ENCODE measurements around the gene LRRC38. TPM values are rescaled to one million over a fixed set of nuclear protein-coding genes. Genes with fewer than 3 reads are reported as not detected.

LRRC38 gene
- total and polyA plus RNA-seq, 8 donors = 0.30 to 0.37 TPM; not detected in 6

DNA sequence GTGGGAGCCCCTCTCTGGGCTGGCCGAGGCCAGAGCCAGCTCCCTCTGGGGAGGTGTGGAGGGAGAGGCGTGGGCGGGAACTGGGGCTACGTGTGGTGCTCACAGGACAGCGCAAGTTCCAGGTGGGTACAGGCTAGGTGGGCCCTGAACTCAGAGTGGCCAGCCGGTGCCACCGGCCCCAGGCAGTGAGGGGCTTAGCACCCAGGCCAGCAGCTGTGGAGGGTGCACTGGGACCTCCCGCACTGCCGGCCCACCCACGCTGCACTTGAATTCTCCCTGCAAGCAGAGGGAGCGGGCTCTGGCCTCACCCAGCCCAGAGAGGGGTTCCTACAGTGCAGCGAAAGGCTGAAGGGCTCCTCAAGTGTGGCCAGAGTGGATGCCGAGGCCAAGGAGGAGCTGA lies 83.3 kb downstream of the LRRC38 start:
- Histone ChIP-seq H3K27ac (no peak overlapping the region), H3K27me3 (peaks cover 0 to 14% (median 0%) of the 10 kb centered on the region in 3 donors), H3K9me3 (peaks cover 0 to 15% (median 8%) of the 10 kb centered on the region in 4 donors), H3K4me3 (no peak overlapping the region), H3K4me1 (no peaks in the 10 kb centered on the region), H3K36me3 (no peaks in the 10 kb centered on the region)
- TF ChIP-seq, protein P1, sequence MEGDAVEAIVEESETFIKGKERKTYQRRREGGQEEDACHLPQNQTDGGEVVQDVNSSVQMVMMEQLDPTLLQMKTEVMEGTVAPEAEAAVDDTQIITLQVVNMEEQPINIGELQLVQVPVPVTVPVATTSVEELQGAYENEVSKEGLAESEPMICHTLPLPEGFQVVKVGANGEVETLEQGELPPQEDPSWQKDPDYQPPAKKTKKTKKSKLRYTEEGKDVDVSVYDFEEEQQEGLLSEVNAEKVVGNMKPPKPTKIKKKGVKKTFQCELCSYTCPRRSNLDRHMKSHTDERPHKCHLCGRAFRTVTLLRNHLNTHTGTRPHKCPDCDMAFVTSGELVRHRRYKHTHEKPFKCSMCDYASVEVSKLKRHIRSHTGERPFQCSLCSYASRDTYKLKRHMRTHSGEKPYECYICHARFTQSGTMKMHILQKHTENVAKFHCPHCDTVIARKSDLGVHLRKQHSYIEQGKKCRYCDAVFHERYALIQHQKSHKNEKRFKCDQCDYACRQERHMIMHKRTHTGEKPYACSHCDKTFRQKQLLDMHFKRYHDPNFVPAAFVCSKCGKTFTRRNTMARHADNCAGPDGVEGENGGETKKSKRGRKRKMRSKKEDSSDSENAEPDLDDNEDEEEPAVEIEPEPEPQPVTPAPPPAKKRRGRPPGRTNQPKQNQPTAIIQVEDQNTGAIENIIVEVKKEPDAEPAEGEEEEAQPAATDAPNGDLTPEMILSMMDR (IDR thresholded peaks at IDR 0.05) = no peak
- TF ChIP-seq POLR2AphosphoS5 (IDR thresholded peaks at IDR 0.05) = no peak
- TF ChIP-seq POLR2A (IDR thresholded peaks at IDR 0.05) = no peak
- no peak for TF ChIP-seq EP300 (IDR thresholded peaks at IDR 0.05)
- intact Hi-C loops (cut with DNase I; ENCODE audit: low total_unique reads) = no loop called here
- 89 to 96% (median 90%) methylated on average over 9 to 13 of the region's 13 CpGs for WGBS, 5 donors
- no peak for DNase-seq

Other genes with a start within 250 kb of the LRRC38 start
- not detected for gene PRAMEF8, start 228.9 kb downstream of the LRRC38 start, total RNA-seq
- gene PRAMEF8, start 228.9 kb downstream of the LRRC38 start, polyA plus RNA-seq = not detected
- not detected for gene PRAMEF33, start 210.5 kb downstream of the LRRC38 start, total RNA-seq
- gene PRAMEF33, start 210.5 kb downstream of the LRRC38 start, polyA plus RNA-seq = not detected
- not detected for gene PRAMEF15, start 198.4 kb downstream of the LRRC38 start, total RNA-seq
- gene PRAMEF15, start 198.4 kb downstream of the LRRC38 start, polyA plus RNA-seq = not detected
- not detected for gene PRAMEF14, start 166.9 kb downstream of the LRRC38 start, total RNA-seq
- gene PRAMEF14, start 166.9 kb downstream of the LRRC38 start, polyA plus RNA-seq = not detected
- not detected for gene PRAMEF19, start 142.1 kb downstream of the LRRC38 start, total RNA-seq
- not detected for gene PRAMEF19, start 142.1 kb downstream of the LRRC38 start, polyA plus RNA-seq
- gene PRAMEF17, start 124.4 kb downstream of the LRRC38 start, total RNA-seq = not detected
- not detected for gene PRAMEF17, start 124.4 kb downstream of the LRRC38 start, polyA plus RNA-seq
- gene PRAMEF20, start 103.6 kb downstream of the LRRC38 start, total RNA-seq = not detected
- not detected for gene PRAMEF20, start 103.6 kb downstream of the LRRC38 start, polyA plus RNA-seq
- 10 to 100 TPM in 2 of 5 donors, 1 to 10 TPM in 2, not detected in 1; 2.9 to 37.4 (median 16.9) TPM for gene PDPN, start 69.8 kb upstream of the LRRC38 start, total RNA-seq
- 10 to 100 TPM in 2 of 3 donors, 1 to 10 TPM in 1; 9.3 to 25.7 (median 24.4) TPM for gene PDPN, start 69.8 kb upstream of the LRRC38 start, polyA plus RNA-seq
- gene PRDM2, start 186.2 kb upstream of the LRRC38 start, total RNA-seq = 10 to 100 TPM; 11.6 to 77.7 (median 38.5) TPM
- gene PRDM2, start 186.2 kb upstream of the LRRC38 start, polyA plus RNA-seq = 10 to 100 TPM; 10.1 to 13.3 (median 12.7) TPM